HG03280 (cell line): ENCODE data around the gene SCUBE2.

Source experiments
- ATAC-seq: cut with Tn5 transposase; IDR thresholded peaks from one replicate; pipeline ENCODE4 v1.9.1; 2021; ENCODE audit warnings: mild to moderate bottlenecking, moderate library complexity; ENCODE audit not compliant: unreplicated experiment

SCUBE2 gene

DNA sequence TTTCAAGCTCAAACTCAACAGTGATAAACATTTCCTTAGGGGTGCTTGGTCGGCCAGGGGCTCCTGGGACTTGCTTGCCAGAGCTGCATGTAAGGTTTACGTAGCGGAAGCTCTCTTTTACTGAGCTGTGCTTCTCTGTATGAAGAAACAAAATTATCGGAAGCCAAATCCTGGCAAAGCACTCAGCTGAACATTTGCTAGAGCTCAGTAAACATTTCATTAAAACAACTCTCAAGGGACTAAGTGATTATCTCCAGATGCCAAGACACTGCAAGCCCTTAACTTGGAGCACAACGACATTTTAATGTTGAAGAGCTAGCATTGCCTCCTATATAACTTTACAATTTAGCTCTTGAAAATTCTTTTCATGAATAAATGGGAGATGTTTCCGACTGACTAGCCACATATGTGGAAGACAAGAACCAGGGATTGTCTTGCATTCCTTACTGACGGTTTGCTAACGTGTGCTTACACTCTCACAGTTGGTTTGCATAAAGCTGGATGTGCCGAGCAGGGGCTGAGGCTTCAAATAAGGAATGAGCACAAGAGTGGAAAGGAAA is 43.4 kb downstream of the SCUBE2 start:
- no peak for ATAC-seq

DNA sequence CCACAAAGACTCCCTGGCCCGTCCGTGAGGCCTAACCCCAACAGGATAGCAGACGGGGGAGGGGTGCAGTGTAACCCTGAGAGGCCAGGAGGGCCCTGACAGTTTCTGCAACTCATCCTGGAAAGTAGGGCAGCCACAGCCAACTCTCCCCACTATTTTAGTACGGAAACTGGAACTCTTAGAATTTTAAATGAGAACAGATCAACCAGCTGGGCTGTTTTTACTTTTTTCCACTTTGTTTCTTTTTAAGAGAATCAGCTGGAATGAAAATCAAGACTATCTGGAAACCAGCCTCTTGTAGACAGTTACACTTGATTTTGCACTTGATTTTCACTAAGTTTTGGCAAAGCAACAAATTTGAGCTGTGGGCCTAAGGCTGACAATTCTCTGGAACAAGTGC is 44.9 kb downstream of the SCUBE2 start:
- ATAC-seq = no peak

DNA sequence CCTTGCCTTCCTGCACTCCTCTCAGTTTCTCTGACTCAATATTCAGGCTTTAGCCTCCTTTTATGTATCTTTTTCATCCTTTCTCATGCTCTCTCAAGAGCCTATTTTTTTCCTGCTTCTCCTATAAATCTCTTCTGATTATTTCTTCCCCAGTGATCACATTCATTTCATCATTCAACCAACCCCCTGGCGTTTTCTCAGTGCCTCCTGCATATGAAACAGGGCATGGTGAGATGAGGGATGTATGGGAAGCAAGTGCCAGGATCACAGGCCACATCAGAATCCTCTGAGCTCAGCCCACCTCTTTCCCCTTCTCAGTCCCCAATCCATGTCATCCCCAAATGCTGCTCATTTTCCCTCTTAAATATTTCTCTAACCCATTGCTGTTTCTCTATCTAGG is 48.9 kb downstream of the SCUBE2 start:
- no peak for ATAC-seq

DNA sequence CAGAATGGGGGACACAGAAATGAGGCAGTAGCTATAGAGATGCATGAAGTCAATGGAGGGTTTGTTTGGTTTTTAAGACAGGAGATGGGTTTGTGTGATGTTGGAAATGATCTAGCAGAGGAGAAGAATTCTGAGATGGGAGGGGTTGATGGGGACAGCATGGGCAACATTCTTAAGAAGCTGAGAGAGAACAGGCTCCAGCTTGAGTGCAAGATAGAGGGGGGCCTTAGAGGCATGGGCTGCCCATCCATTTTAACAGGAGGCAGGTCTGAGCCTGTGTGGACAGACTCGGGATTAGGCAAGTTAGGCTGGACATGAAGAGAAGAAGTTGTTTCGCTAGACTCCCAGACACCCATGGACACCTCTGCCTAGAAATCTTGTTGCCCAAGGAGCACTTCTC is 49.7 kb downstream of the SCUBE2 start:
- ATAC-seq = no peak

DNA sequence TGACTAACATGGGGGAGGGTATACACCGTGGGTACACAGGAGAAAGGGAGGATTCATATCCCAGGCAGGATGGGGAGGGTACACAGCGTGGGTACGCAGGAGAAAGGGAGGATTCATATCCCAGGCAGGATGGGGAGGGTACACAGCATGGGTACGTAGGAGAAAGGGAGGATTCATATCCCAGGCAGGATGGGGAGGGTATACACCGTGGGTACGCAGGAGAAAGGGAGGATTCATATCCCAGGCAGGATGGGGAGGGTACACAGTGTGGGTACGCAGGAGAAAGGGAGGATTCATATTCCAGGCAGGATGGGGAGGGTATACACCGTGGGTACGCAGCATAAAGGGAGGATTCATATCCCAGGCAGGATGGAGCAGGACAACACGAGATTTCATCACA is 51.0 kb downstream of the SCUBE2 start:
- ATAC-seq = no peak

DNA sequence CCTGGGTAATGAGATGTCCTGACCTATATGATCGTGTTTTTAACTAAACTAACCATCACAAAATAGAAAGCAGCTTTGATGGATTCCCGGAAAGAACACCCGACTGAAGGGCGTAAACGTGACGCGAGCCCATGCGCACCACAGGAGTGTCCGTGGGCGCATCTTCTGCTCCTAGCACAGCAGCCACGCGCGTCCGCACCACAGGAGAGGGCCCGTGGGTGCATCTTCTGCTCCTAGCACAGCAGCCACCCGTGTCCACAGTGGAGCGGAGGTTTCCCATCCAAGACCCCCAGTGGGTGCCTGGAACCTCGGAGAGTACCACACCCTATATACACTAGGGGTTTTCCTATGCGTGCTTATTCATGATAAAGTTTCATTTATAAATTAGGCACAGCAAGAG is 51.5 kb downstream of the SCUBE2 start:
- no peak for ATAC-seq

DNA sequence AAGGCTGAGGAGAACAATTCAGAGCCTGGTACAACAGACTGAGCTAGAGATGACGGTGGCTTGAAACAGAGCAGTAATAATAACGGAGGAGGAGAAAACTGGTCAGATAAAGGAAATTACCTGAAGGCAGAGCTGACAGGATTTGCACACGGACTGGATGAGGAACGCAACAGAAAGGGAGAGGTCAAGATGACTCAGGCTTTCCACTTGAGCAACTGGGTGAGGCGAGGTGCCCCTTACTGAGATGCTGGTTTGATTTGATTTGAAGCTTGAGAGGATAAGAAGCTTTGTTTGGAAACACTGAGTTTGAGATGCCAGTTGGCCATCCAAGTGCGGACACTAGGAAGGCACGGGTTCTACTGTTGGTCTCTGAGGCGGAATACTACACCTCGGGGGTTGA is 52.2 kb downstream of the SCUBE2 start:
- ATAC-seq = no peak

DNA sequence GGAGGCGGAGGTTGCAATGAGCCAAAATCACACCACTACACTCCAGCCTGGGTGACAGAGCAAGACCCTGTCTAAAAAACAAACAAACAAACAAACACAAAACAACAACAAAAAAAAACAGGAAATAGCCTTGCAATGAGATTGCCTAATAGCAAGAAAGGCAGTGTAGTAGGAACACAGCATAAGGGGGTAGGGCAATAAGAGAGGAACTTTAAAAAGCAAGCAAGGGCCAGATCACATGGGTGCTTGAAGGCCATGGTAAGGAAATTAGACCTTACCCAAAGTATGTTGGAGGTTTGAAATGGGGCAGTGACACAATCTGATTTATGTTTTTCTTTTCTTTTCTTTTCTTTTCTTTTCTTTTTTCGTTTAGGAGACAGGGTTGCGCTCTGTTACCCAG is 52.9 kb downstream of the SCUBE2 start:
- no peak for ATAC-seq

DNA sequence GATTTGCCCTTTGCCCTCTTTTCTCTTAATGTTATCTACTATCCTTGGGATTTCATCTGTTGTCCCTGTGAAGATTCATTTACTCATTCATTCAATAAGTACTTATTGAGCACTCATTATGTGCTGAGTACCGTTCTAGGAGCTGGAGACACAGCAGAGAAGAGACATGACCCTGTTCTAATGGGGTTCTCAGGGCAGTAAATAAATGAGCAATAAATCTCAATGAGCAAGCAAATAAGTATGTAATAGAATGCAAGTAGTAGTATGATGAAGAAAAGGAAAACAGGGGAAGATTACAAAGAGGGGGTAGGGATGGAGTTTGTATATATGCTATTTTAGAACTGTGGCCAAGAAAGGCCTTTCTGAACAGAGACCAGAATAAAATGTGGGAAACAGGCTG is 53.4 kb downstream of the SCUBE2 start:
- ATAC-seq = no peak

DNA sequence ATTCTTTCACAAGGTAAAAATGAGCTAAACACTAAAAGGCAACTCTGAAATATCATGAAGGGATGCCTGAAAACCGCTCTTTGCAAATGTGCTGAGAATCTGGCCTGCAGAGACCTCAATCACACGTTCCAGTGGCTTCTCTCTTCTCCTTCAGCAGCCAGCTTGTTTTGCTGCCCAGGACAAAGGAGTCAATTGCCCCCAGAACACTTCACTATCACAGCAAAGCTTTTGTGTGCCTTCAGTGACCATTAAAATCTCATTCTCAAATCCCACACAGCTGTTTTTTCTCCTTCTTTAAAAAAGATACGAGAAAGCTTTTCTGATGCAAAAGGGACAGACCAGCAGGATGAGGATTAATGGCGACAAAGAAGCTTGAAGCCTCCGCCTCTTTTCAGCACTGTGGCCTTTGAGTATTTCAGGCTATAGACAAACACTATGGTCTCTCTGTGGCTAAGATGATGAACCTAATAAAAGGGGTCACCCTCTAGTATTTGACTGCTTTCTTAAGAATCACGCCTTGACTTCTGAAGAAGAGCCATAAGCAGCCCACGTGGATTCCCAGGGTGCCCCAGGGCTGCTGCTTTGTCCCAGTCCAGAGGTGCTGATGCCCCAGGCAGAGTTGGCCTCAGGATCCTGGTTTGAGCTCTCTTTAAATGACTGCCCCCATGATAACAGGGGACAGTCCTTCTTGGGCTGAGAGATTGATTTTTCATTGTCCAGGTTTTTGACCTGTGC is 54.2 kb downstream of the SCUBE2 start:
- ATAC-seq = no peak

DNA sequence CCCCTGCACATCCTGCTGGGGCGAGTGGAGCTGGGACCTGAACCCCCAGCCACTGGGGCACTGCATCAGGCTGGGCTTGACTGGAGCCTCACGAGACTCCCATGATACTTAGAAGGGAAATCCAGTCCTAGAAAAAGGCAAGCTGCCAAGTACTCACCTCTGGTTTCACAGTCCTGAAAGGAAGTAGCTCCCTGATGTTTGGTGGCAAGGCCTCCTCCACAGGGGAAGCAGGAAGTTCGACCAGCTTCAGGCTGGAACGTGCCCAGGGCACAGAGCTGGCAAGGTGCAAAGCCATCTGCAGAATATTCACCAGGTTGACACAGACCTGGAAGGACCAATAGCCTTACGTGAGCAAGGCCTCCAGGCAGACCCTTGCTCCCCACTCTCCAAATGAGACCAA is 60.8 kb downstream of the SCUBE2 start:
- no peak for ATAC-seq

DNA sequence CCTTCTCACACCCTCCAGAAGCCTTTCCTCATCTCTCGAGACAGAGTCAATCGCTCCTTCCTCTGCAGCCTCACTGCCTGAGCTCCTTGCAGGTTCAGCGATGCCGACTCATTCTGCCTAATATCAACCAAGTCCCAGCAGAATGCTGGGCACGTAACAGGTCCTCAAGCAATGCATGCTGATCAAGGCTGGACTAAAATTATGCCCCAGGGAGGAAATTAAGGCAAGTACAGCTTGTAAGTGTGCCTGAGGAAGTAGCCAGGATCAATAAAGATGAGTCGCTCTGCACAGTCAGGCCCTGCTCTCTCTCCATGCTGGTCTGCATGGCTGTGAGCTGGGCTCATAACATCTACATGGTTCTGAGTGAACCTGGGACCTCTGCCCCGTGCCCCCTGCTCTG is 62.0 kb downstream of the SCUBE2 start:
- ATAC-seq = no peak

DNA sequence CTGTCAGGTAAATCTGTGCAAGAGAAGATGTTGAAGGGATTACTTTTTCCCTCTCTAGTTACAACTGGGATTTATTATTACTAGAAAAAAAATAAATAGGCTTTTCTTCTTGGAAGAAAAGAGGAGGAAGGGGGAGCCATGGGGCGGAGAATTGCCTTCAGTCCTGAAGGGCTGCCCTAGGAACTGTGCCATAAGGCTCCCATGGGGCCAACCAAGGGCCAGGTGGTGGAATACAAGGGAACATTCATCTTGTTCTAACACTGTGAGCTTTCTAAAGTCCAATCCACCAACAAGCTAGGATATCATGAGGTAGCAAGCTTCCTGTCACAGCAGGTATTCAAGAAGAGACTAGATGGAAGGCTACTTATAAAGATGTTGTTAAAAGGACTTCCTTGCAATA is 62.8 kb downstream of the SCUBE2 start:
- no peak for ATAC-seq

DNA sequence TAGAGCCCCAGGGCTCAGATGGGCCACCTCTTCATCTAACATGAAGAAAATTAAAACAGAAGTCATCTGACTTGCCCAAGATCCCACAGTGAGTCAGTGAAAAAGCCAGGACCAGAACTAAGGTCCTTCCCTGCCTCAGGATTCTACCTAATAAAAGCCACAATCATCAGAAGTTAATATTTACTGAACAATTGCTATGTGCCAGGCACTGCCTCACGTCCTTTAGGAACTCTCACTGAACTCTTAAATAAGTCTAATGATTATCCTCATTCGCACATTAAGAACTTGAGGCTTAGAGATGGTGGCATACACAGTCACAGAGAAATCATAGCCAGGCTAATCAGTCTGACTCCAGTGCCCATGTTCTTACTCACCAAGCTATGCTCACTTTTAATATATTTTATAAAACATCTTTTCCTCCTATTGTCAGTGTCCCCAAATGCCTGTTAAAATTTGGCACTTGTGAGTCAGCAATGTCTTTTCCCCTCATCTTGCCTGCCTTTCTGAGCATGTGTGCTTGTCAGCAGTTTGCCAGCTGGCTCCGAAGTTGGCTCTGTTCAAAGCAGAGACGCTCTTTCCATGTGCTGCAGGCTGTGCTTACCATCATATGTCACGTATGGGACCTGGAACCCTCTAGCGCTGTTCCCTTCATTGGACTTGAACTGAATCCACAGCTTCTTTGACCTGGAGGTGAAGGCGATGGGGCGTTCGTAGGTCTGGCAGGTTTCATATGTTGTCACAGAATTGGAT is 66.1 kb downstream of the SCUBE2 start:
- ATAC-seq = no peak

DNA sequence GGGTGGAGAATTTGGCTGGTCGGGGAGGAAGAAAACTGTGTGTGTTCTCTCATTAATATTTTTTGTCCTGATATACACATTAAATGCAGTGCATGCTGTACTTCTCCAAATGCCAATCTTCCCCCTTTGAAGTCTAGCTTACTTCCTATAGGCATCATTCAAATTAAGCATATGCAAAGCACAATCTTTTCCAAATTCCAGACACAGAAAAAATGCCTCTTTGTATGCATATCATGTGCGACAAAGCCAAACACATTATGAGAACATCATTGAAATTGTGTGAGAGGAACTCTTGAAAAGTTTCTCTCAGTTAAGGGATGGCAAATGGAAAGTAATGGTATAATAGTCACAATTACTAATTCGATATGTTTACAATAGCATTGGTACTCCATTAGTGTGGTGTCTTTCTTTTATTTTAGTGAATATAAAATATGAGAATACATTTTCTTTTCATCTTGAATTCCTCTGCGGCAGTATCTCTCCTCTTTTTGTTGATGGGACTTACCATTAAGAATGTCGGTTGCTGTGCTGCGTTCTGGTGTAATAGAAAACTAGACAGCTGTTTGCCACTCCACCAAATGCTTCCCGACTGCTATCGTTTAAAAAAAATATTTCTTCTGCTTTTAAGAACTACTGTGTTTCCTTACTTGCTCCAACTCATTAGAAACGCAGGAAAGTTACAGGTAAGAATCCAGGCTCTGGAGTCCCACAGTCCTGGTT is 68.3 kb downstream of the SCUBE2 start:
- no peak for ATAC-seq

DNA sequence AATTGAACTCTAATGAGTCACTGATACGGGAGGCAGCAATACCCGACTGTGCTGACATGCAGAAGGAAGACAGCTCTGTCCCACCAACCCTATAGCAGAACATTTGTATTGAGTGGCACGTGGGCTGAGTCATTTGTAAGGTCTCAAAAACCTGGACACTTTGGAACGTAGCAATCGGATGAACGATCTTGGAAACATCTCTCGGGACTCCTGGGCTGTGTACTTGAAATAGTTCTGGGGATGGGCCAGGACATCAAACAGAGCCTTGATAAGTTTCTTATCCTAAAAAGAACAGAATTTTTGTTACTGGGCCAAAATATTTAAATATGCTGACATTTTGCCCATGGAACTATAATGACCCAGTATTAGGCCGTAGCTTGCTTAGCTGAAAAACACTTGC is 70.5 kb downstream of the SCUBE2 start:
- ATAC-seq = no peak

DNA sequence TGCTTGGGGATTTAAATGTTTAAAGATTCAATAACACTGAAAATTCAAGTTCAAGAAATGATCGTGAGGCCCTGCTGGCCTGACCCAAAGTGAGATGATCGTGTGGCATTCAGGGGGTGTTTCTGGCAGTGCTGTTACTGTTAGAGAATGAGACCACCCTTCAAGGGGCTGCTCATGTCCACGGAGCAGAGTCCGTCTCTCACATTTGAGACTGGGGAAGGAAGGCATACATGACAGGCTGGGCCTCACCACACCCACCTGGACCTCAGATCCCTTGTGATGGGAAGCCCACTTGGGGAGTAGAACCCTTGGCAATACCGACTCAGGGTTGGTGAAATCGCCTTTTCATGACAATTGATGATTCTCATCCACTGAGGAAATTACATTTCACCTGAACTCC is 71.5 kb downstream of the SCUBE2 start:
- ATAC-seq = no peak

DNA sequence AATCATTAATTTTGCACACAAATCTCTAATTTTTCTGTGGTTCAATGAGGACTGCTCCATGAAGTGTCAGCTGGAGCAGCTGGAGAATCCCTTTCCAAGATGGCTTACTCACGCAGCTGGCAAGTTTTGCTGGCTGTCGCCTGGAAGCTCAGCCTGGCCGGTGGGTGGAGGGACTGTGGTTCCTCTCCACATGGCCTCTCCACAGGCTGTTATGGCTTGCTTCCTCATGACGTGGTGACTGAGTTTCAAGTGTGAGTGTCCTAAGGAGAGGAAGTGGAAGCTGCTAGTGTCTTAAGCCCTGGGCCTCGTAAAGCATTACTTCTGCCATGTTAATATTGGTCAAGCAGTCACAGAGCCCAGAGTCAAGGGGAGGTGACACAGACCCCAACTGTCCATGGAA is 73.6 kb downstream of the SCUBE2 start:
- no peak for ATAC-seq

DNA sequence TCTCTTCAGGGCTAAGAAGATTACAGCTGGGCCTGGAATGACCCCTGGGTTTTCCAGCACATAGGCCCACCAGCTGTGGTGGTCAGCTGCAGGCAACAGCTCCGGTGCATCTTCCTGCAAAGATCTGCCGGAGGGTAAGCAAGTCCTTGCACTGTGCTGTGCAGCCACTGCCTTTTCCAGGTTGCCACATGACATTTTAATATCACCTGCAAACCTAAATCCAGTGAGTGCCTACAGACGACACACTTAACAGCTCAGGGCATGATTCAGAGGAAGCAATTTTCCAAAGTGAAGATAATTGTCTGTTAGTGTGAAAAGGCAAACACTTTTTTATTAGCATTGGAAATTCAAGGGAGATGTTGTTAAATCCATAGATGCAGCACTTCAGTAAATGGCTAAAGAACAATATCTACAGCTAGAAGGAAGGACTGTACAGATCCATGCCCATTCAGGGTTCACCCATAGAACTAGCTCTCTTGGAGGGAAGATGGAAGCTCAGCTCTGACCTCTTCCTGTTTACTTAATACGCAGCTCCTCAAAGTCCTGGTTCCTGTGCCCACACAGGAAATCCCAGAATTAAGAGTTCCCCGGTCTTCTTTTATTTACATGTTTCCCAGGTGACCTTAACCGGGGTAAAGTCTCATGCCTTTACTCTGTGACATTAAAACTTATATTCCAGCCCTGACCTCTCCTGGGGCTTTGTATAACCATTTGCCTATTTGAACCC is 74.3 kb downstream of the SCUBE2 start:
- ATAC-seq = no peak

DNA sequence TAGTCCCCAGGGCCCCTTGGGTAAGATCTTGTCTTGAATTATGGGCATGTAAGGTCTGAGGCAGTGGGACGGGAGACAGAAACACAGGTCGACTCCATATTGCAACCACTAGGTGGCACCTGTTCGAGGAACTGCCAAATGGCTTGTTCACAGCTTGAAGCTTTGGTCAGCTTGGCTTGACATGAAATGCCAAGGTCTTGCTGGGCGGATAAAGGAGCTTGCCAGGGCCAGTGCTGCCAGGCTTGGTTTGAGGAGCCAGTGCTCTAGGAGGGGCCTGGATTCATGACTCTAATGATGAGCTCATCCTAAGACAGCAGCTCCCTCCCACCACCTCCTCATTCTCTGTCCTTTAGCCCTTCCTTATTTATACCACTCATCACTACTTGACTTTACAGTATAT is 75.7 kb downstream of the SCUBE2 start:
- no peak for ATAC-seq

DNA sequence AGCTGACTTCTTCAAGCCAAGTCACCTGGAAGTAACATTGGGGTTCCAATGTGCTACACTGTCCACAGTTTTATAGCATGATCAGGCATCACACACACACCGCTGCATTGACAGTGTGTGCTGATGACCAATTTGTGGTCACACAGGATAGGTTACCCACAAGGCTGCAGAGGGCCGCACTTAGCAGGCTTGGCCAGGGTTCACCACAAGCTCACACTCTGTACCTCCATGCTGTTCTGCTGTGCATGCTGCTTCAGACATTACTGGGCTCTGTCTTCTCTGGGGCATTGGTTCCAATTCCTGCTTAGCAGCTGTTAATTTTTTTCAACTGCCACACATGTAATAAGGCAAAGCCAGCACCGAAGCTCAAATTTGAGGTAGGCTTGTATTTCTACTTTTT is 76.6 kb downstream of the SCUBE2 start:
- ATAC-seq = no peak
